Omental fat pad (tissue), 4 donors: ENCODE measurements around the gene LRRC27. TPM values are rescaled to one million over a fixed set of nuclear protein-coding genes. Genes with fewer than 3 reads are reported as not detected.

Experiments used
- ATAC-seq: fragments of 150-250 bp; one replicate; pipeline ENCODE4 v1.9.1; 2016; ENCODE audit warnings: mild to moderate bottlenecking, moderate library complexity; ENCODE audit not compliant: low FRiP score
- DNase-seq: peaks from one replicate; pipeline ENCODE4 v3.0.0-alpha.2; 2019; ENCODE audit warnings: low spot score
- CTCF ChIP-seq, 3 donors: fragments of 450-650 bp; IDR thresholded peaks; one replicate each; pipeline ENCODE4 v1.5.1; 2016 to 2017; ENCODE audit warnings: antibody characterized with exemption in 3 of 3, mild to moderate bottlenecking in 3 of 3, moderate library complexity in 2 of 3
- total RNA-seq, 4 donors: library from RNA; depleted of rRNA; stranded (reverse); fragments of >200 nt; gene quantifications; one replicate each; pipeline ENCODE4 v1.1.0, GENCODE V29; 2016

Gene LRRC27
- total RNA-seq, 4 donors from 2014 or later, result 5.0 to 12.1 (median 7.7) TPM

DNA sequence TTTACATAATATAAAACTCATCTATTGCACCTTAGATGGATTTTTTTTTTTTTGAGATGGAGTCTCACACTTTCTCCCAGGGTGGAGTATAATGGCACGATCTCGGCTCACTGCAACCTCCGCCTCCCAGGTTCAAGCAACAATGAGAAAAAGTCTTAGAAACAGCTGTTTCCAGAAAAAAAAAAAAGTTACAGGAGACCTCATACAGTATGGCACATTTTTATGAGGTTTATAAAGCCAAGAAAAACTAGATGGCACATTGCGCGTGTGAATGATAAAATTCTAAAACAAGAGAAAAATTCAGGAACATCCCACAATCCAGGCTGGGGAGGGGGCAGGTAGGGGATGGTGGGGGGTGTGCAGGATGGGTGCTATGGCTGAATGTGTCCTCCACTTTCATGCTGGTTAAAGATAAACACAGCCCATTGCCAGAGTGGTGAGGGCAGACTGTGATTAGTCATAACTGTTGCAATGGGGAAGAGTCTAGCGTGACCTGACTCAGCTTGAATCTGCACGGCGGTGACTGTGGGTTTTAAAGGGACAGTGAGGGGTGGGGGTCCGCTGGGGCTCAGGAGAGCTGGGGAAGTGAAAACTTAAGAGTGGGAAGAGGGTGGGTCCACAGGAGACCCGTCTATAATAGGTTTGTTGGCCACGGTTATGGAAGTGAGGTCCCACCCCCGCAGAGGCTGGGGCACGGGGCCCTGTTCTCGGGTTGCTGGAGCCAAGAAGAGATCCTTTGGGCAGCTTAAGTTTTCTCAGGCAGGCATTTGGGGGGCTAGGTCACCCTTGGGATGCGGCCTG is 11.9 kb upstream of the LRRC27 start:
- no peak for DNase-seq

GRCh38 chr10:132320654-132321469 is 11.1 kb upstream of the LRRC27 start:
- TF ChIP-seq CTCF (IDR thresholded peaks at IDR 0.05), result no peak
- no peak for ATAC-seq
- DNase-seq, result no peak

More for the DNA sequence above, 11.9 kb upstream of the LRRC27 start:
- peak; percentile 74 for ATAC-seq
- no peak for TF ChIP-seq CTCF (IDR thresholded peaks at IDR 0.05)

DNA sequence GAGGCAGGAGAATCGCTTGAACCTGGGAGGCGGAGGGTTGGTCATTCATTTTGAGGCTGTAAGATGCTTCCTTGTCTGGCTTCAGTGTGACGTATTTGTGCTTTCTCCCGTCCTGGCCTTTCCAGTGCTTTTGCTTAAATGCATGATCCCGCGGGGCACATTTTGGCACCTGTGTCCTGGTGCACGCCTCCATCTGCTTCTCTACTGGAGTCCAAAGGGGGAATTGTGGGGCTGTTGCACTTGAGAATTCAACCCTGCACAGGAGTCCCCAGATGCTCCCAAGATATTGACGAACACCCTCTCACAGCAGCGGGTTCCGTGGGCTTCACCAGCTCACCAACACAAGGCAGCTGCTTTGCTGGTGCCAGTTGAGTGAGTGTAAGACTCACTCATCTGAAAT is 10.3 kb upstream of the LRRC27 start:
- DNase-seq (no peak), ATAC-seq (no peak)
- no peak for TF ChIP-seq CTCF (IDR thresholded peaks at IDR 0.05)

GRCh38 chr10:132322586-132323048 is 9.4 kb upstream of the LRRC27 start:
- ATAC-seq, result peak; percentile 64
- no peak for DNase-seq
- TF ChIP-seq CTCF (IDR thresholded peaks at IDR 0.05), result no peak

GRCh38 chr10:132324186-132324585 is 7.8 kb upstream of the LRRC27 start:
- no peak for ATAC-seq
- no peak for DNase-seq
- TF ChIP-seq CTCF (IDR thresholded peaks at IDR 0.05), result no peak

- TF ChIP-seq CTCF (IDR thresholded peaks at IDR 0.05), result no peak
- ATAC-seq, result no peak
- no peak for DNase-seq
Observed at GRCh38 chr10:132326344-132326889, 5.6 kb upstream of the LRRC27 start.
